DOHH2 (cell line): ENCODE data around the gene CREM.

Source experiments
- EZH2phosphoT487 ChIP-seq: fragments of 200-600 bp; sonication (generic); IDR thresholded peaks from 2 replicates; pipeline ENCODE4 v1.6.1; 2017; ENCODE audit warnings: borderline replicate concordance, mild to moderate bottlenecking, antibody characterized with exemption, low read length, moderate library complexity, mixed read lengths
- TF ChIP-seq, protein P1 (sequence below): fragments of 200-600 bp; sonication (generic); IDR thresholded peaks from one replicate; pipeline ENCODE4 v1.5.1; 2014; ENCODE audit warnings: antibody characterized with exemption, mild to moderate bottlenecking, low read depth, low read length; ENCODE audit not compliant: poor library complexity, severe bottlenecking

DNA sequence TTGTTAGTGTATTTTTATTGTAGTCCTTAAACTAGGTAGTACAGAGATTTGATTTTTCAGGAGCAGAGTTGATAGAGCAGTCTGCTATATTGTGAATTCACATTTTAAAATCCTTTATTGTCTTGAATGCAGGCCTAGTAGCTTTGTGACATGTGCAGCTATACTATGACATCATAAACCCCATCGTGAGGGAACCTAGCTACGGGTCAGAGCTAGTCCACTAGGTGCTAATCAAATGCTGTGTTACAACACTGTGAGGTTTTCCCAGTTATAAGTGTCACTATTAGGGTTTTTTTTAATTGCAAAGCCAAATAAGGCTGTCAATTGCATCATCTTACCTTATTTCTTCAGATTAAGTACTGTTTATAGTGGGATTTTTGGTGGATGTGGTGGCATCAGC lies 40.7 kb downstream of the CREM start:
- TF ChIP-seq, protein P1, sequence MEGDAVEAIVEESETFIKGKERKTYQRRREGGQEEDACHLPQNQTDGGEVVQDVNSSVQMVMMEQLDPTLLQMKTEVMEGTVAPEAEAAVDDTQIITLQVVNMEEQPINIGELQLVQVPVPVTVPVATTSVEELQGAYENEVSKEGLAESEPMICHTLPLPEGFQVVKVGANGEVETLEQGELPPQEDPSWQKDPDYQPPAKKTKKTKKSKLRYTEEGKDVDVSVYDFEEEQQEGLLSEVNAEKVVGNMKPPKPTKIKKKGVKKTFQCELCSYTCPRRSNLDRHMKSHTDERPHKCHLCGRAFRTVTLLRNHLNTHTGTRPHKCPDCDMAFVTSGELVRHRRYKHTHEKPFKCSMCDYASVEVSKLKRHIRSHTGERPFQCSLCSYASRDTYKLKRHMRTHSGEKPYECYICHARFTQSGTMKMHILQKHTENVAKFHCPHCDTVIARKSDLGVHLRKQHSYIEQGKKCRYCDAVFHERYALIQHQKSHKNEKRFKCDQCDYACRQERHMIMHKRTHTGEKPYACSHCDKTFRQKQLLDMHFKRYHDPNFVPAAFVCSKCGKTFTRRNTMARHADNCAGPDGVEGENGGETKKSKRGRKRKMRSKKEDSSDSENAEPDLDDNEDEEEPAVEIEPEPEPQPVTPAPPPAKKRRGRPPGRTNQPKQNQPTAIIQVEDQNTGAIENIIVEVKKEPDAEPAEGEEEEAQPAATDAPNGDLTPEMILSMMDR, result no peak
- no peak for TF ChIP-seq EZH2phosphoT487
